Pons (tissue), 1 donor: ENCODE data around the gene PPM1L.
"Not testable (repeated sequence)": the region's sequence is repeated elsewhere in the genome, so short reads cannot be mapped to it uniquely, and the experiment has no call there.

Experiments
- DNase-seq: peaks from one replicate; pipeline ENCODE4 v3.0.0-alpha.2; 2016; ENCODE audit warnings: low spot score

PPM1L gene

GRCh38 chr3:160931474-160931873 lies 175.4 kb downstream of the PPM1L start:
- DNase-seq = no peak

- DNase-seq = no peak
These were observed 179.5 kb downstream of the PPM1L start for GRCh38 chr3:160935413-160936095.

GRCh38 chr3:160941885-160942494 lies 186.0 kb downstream of the PPM1L start:
- peak; percentile 89 for DNase-seq

GRCh38 chr3:160943996-160944395 lies 188.0 kb downstream of the PPM1L start:
- no peak for DNase-seq

GRCh38 chr3:160945336-160945735 lies 189.3 kb downstream of the PPM1L start:
- no peak for DNase-seq

- no peak for DNase-seq
These were observed 192.2 kb downstream of the PPM1L start for GRCh38 chr3:160948273-160948672.

GRCh38 chr3:160949460-160949859 lies 193.4 kb downstream of the PPM1L start:
- no peak for DNase-seq

- no peak for DNase-seq
These were observed 194.5 kb downstream of the PPM1L start for GRCh38 chr3:160950542-160950941.

GRCh38 chr3:160950954-160951353 lies 194.9 kb downstream of the PPM1L start:
- DNase-seq = no peak

- DNase-seq = no peak
These were observed 195.8 kb downstream of the PPM1L start for GRCh38 chr3:160951642-160952487.

GRCh38 chr3:160953686-160954085 lies 197.7 kb downstream of the PPM1L start:
- DNase-seq = no peak

GRCh38 chr3:160956785-160957184 lies 200.8 kb downstream of the PPM1L start:
- DNase-seq = no peak

- no peak for DNase-seq
These were observed 204.5 kb downstream of the PPM1L start for GRCh38 chr3:160960568-160960967.

- no peak for DNase-seq
These were observed 207.9 kb downstream of the PPM1L start for GRCh38 chr3:160963949-160964348.

- no peak for DNase-seq
These were observed 212.7 kb downstream of the PPM1L start for GRCh38 chr3:160968761-160969160.

- DNase-seq = no peak
These were observed 217.2 kb downstream of the PPM1L start for GRCh38 chr3:160973067-160973809.

- no peak for DNase-seq
These were observed 221.7 kb downstream of the PPM1L start for GRCh38 chr3:160977773-160978172.

GRCh38 chr3:160980740-160981139 lies 224.7 kb downstream of the PPM1L start:
- no peak for DNase-seq

- peak; percentile 85 for DNase-seq
These were observed 225.3 kb downstream of the PPM1L start for GRCh38 chr3:160981217-160981938.

GRCh38 chr3:160982491-160982890 lies 226.5 kb downstream of the PPM1L start:
- DNase-seq = peak; percentile 32

GRCh38 chr3:160983900-160984299 lies 227.9 kb downstream of the PPM1L start:
- DNase-seq = not testable (repeated sequence)

GRCh38 chr3:160986069-160986468 lies 230.0 kb downstream of the PPM1L start:
- peak; percentile 41 for DNase-seq
